DOHH2 (cell line): ENCODE measurements around the gene KRTAP2-1.

Experiments
- EZH2phosphoT487 ChIP-seq: fragments of 200-600 bp; sonication (generic); IDR thresholded peaks from 2 replicates; pipeline ENCODE4 v1.6.1; 2017; ENCODE audit warnings: borderline replicate concordance, mild to moderate bottlenecking, antibody characterized with exemption, low read length, moderate library complexity, mixed read lengths
- TF ChIP-seq, protein P1 (sequence below): fragments of 200-600 bp; sonication (generic); IDR thresholded peaks from one replicate; pipeline ENCODE4 v1.5.1; 2014; ENCODE audit warnings: antibody characterized with exemption, mild to moderate bottlenecking, low read depth, low read length; ENCODE audit not compliant: poor library complexity, severe bottlenecking

DNA sequence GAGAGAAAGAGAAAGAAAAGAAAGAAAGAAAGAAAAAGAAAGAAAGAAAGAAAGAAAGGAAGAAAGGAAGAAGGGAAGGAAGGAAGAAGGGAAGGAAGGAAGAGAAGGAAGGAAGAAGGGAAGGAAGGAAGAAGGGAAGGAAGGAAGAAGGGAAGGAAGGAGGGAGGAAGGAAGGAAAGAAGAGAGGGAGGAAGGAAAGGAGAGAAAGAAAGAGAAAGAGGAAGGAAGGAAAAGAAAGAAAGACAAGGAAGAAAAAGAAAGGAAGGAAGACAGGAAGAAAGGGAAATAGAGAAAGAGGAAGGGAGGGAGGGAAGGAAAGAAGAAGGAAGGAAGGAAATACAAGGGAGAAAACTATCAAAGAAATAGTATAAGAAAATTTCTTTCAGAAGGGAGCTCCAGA, 29.7 kb upstream of the KRTAP2-1 start:
- TF ChIP-seq, protein P1, sequence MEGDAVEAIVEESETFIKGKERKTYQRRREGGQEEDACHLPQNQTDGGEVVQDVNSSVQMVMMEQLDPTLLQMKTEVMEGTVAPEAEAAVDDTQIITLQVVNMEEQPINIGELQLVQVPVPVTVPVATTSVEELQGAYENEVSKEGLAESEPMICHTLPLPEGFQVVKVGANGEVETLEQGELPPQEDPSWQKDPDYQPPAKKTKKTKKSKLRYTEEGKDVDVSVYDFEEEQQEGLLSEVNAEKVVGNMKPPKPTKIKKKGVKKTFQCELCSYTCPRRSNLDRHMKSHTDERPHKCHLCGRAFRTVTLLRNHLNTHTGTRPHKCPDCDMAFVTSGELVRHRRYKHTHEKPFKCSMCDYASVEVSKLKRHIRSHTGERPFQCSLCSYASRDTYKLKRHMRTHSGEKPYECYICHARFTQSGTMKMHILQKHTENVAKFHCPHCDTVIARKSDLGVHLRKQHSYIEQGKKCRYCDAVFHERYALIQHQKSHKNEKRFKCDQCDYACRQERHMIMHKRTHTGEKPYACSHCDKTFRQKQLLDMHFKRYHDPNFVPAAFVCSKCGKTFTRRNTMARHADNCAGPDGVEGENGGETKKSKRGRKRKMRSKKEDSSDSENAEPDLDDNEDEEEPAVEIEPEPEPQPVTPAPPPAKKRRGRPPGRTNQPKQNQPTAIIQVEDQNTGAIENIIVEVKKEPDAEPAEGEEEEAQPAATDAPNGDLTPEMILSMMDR, result no peak
- no peak for TF ChIP-seq EZH2phosphoT487
